Adrenal gland (tissue), 12 donors: ENCODE data around the gene HES4. TPM values are rescaled to one million over a fixed set of nuclear protein-coding genes. Genes with fewer than 3 reads are reported as not detected.

Experiments used
- DNase-seq, 7 donors: peaks; one replicate each; pipeline ENCODE4 v3.0.0-alpha.2; 2019 to 2020
- H3K27ac ChIP-seq, 5 donors: fragments of 200-600 bp; sonication (generic) in 4 of 5; 1 replicate in 3 of 5; 2 replicates in 2 of 5; pipeline versions ENCODE4 v1.5.1 to v1.8.0; 2016 to 2020; ENCODE audit warnings: mild to moderate bottlenecking in 1 of 5
- H3K27me3 ChIP-seq: fragments of 200-600 bp; 2 replicates; pipeline ENCODE4 v1.8.0; 2021
- H3K36me3 ChIP-seq, 2 donors: fragments of 200-600 bp; replicated peaks in 1 of 2; 1 replicate in 1 of 2; 2 replicates in 1 of 2; pipeline versions ENCODE4 v1.5.1 to v1.8.0; 2018 to 2022
- H3K4me1 ChIP-seq, 2 donors: fragments of 200-600 bp; replicated peaks in 1 of 2; 1 replicate in 1 of 2; 2 replicates in 1 of 2; pipeline versions ENCODE4 v1.5.1 to v1.8.0; 2018 to 2021
- H3K4me3 ChIP-seq, 4 donors: fragments of 200-600 bp; sonication (generic) in 3 of 4; one replicate each; pipeline ENCODE4 v1.5.1; 2016 to 2018
- H3K9me3 ChIP-seq, 3 donors: fragments of 200-600 bp; sonication (generic) in 1 of 3; replicated peaks in 1 of 3; 1 replicate in 2 of 3; 2 replicates in 1 of 3; pipeline versions ENCODE4 v1.5.1 to v1.8.0; 2016 to 2021
- POLR2A ChIP-seq, 2 donors: fragments of 450-650 bp; IDR thresholded peaks; one replicate each; pipeline ENCODE4 v1.6.1; 2017; ENCODE audit warnings: antibody characterized with exemption in 2 of 2, mild to moderate bottlenecking in 2 of 2, moderate library complexity in 1 of 2
- WGBS, 4 donors: extraction: QIAGEN DNeasy Blood & Tissue Kit in 2 of 4; methylation state at CpG; one replicate each; pipeline versions ENCODE4 v1.1.5 to v1.1.7; 2013 to 2017; 5-methylcytosine and 5-hydroxymethylcytosine counted together
- intact Hi-C, 2 donors: fragments of 100-400 bp; cut with DNase I; formaldehyde crosslinking; loops; one replicate each; pipeline versions ENCODE4 v1.14.1 to v1.15.0; 2022 to 2023
- polyA plus RNA-seq, 3 donors: library from polyadenylated mRNA; stranded (reverse); fragments of 200-250 nt in 2 of 3; fragments of 350-450 nt in 1 of 3; fragmentation: Illumina TruSeq in 1 of 3; extraction: RNeasy Lipid Tissue Mini Kit (QIAGEN cat#74804) in 1 of 3; gene quantifications; one replicate each; pipeline ENCODE4 v1.2.3, GENCODE V29; 2013 to 2014
- total RNA-seq, 9 donors: library from RNA; depleted of rRNA in 4 of 9; stranded (reverse); fragments of >200 nt in 4 of 9; fragments of 120-200 nt in 1 of 9; fragmentation: NEBNext Ultra II Directional in 1 of 9; extraction: Animal tissue kit (Norgen Biotek cat#: 25700) in 1 of 9; gene quantifications; one replicate each; pipeline versions ENCODE4 v1.1.0 to v1.2.4, GENCODE V29; 2013 to 2023
- TF ChIP-seq, protein P1 (sequence below), 6 experiments: fragments of 450-650 bp in 4 of 6; fragments of 200-600 bp in 2 of 6; sonication (generic) in 1 of 6; IDR thresholded peaks; 1 replicate in 5 of 6; 2 replicates in 1 of 6; pipeline versions ENCODE4 v1.5.1 to v1.8.0; 2016 to 2021; ENCODE audit warnings: antibody characterized with exemption in 6 of 6, mild to moderate bottlenecking in 2 of 6, moderate library complexity in 1 of 6
- donor health status: healthy with polysubstance abuse.
- donor health status: Bipolar disorder and iron deficiency.
- donor health status: DM: yes; HTN: yes; CAD: no.
- donor health status: DM: no; HTN: no; CAD: no.
- donor health status: DM: no; HTN: no; CAD: no.
- donor health status: DM: yes; HTN: yes; CAD: no.

The HES4 gene
- total and polyA plus RNA-seq, 12 donors: 3.1 to 29.8 (median 6.4) TPM; not detected in 1

DNA sequence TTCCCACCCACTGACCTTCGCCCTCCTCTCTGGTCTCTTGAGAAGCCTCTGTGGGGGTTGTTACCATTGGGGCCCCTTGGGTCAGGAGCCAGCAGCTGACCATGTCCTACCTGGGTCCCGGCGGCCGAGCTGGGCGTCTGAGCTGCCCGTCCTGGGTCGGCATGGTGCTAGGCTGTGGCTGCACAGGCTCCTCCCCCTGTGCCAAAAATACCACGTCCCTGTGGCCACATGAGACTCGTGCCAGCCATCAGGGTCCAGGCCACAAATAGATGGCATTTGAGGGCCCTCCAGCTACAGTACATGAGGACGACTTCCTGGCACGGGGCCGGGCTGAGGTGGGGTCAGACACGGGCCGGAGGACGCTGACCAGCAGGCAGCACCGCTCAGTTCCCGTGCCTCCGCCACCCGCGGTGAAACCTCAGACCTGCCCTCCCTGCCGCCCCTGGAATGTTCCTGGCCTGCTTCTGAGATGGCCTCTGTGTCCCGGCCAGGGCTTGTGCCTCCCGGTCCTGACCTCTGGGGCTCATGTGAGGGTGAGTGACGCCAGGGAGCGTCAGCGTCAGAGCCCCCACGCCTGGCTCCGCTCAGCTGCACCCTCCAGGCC, 17.8 kb downstream of the HES4 start, which contains the start of gene PERM1:
TSS of gene PERM1 (minus strand) at position 139 of the 604 bp plus-strand sequence. CDS start 1,064 bp downstream, outside the sequence.
- DNase-seq: no peak
- Histone ChIP-seq H3K4me1 (no peaks in the 10 kb centered on the region), H3K27ac (no peak within 1 kb of the TSS), H3K36me3 (no peaks in the 10 kb centered on the region), H3K9me3 (no peaks in the 10 kb centered on the region), H3K27me3 (peaks cover 25% of the 10 kb centered on the region), H3K4me3 (no peak within 1 kb of the TSS)
- 55 to 66% (median 56%) methylated on average over 5 to 28 of the region's 28 CpGs for WGBS, 4 donors
- intact Hi-C loops: loop anchor here in 1 of 2 donors (10.0 kb wide), 1 partner anchor 313 kb away; no protein-coding TSS in a partner anchor
- TF ChIP-seq POLR2A (IDR thresholded peaks at IDR 0.05): no peak
- TF ChIP-seq, protein P1, sequence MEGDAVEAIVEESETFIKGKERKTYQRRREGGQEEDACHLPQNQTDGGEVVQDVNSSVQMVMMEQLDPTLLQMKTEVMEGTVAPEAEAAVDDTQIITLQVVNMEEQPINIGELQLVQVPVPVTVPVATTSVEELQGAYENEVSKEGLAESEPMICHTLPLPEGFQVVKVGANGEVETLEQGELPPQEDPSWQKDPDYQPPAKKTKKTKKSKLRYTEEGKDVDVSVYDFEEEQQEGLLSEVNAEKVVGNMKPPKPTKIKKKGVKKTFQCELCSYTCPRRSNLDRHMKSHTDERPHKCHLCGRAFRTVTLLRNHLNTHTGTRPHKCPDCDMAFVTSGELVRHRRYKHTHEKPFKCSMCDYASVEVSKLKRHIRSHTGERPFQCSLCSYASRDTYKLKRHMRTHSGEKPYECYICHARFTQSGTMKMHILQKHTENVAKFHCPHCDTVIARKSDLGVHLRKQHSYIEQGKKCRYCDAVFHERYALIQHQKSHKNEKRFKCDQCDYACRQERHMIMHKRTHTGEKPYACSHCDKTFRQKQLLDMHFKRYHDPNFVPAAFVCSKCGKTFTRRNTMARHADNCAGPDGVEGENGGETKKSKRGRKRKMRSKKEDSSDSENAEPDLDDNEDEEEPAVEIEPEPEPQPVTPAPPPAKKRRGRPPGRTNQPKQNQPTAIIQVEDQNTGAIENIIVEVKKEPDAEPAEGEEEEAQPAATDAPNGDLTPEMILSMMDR (IDR thresholded peaks at IDR 0.05): no peak

DNA sequence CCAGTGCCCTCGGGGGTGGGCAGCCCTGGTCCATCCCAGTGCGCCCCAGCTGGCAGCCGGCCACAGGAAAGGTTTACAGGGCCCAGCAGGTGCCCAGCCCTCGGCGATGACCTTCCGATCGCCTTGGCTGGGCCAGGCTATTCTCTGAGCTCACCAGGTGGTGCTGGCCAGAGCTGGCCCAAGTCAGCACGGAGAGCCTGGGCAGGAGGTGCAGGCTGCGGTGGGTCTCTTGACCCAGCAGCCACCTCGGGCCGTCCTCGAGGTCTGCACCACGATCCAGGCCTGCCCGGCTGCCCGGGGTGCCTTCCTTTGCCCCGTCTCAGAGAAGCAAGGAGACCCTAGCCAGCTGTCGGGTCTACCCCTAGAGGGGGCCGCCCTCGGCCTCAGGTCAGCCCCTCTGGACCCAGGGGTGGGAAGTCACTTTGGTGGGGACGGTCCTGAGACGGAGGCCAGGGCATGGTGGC, 18.4 kb downstream of the HES4 start:
- no peak overlapping the region for H3K27ac ChIP-seq
- TF ChIP-seq POLR2A (IDR thresholded peaks at IDR 0.05): no peak
- TF ChIP-seq, protein P1 (IDR thresholded peaks at IDR 0.05): no peak
- no peak overlapping the region for H3K4me3 ChIP-seq
- H3K36me3 ChIP-seq: no peaks in the 10 kb centered on the region
- no peaks in the 10 kb centered on the region for H3K4me1 ChIP-seq
- no peaks in the 10 kb centered on the region for H3K9me3 ChIP-seq
- intact Hi-C loops: loop anchor here in 1 of 2 donors (10.0 kb wide), 1 partner anchor 313 kb away; no protein-coding TSS in a partner anchor
- no peak for DNase-seq
- peaks cover 25% of the 10 kb centered on the region for H3K27me3 ChIP-seq
- WGBS, 4 donors: 62 to 78% (median 74%) methylated on average over 4 to 21 of the region's 21 CpGs

DNA sequence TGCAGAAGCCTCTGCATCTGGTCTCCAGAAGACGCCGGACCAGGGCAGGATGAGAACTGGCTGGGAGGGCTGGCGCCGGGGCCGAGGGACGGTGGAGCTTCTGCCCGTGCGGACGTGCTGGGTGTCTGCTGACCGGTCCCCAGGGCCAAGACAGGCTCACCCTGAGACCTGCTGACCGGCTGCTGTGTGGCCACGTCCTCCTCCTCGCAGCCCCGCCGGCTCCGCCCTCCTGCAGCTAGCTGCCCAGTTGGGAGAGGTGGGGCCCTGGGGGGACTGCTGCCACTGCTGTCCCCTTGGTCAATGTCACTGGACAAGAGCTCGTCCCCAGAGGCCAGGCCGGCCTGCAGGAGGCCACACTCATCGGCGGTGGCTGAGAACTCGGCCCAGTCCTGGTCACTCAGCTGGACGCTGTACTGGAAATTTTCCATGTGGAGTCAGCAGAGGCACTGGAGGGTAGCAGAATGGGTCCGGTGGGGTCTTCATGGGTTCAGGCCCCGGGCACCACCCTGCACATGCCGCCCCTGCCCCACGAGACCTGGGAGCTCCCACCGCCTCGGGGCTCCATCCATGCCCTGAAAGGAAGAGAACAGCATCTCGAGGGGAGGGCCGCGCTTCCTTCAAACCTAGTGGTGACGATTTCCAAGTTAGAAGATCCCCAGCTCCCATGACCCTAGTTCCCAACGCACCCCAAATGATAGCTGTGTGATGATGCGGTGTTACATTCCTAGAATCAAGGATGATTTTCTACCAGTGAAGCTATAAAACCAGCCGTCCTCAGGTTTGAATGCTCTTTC, 19.1 kb downstream of the HES4 start:
- Histone ChIP-seq H3K36me3 (no peaks in the 10 kb centered on the region), H3K4me3 (no peak overlapping the region), H3K9me3 (no peaks in the 10 kb centered on the region), H3K27ac (no peak overlapping the region), H3K27me3 (peaks cover 31% of the 10 kb centered on the region), H3K4me1 (no peaks in the 10 kb centered on the region)
- no peak for DNase-seq
- intact Hi-C loops: loop anchor here in 1 of 2 donors (10.0 kb wide), 1 partner anchor 314 kb away; no protein-coding TSS in a partner anchor
- WGBS, 4 donors: 62 to 78% (median 75%) methylated on average over 20 to 35 of the region's 35 CpGs
- no peak for TF ChIP-seq POLR2A (IDR thresholded peaks at IDR 0.05)

- Histone ChIP-seq H3K27me3 (peaks cover 37% of the 10 kb centered on the region), H3K4me1 (no peaks in the 10 kb centered on the region), H3K4me3 (no peak overlapping the region), H3K9me3 (no peaks in the 10 kb centered on the region), H3K27ac (no peak overlapping the region), H3K36me3 (no peaks in the 10 kb centered on the region)
- DNase-seq: no peak
- no peak for TF ChIP-seq POLR2A (IDR thresholded peaks at IDR 0.05)
- TF ChIP-seq, protein P1 (IDR thresholded peaks at IDR 0.05): no peak
- WGBS, 4 donors: 82 to 86% (median 83%) methylated on average over 7 to 13 of the region's 13 CpGs; no CpG with 5 or more reads in 1 of the 4 donors
- intact Hi-C loops: loop anchor here in 1 of 2 donors (10.0 kb wide), 1 partner anchor 315 kb away; no protein-coding TSS in a partner anchor
Measured at GRCh38 chr1:980137-980571, 19.7 kb downstream of the HES4 start.
